Natural killer cell (primary cell): ENCODE results near the gene KAT8. TPM values are rescaled to one million over a fixed set of nuclear protein-coding genes. Genes with fewer than 3 reads are reported as not detected.

Source experiments
- ATAC-seq, 3 donors: fragments of 150-1000 bp in 2 of 3; fragments of 200-7000 bp in 1 of 3; cut with Tn5 transposase; 1 replicate in 1 of 3; 2 replicates in 2 of 3; pipeline ENCODE4 v1.10.0; 2021; ENCODE audit warnings: mild to moderate bottlenecking in 2 of 3, moderate library complexity in 2 of 3
- DNase-seq, 2 donors: peaks; one replicate each; pipeline versions ENCODE4 v3.0.0 to v3.0.0-alpha.2; 2013 to 2021; ENCODE audit warnings: mixed read lengths in 1 of 2
- H3K27ac ChIP-seq: one replicate; pipeline ENCODE4 v1.5.1; 2013; ENCODE audit warnings: mild to moderate bottlenecking, low read length
- H3K27me3 ChIP-seq: one replicate; pipeline ENCODE4 v1.6.1; 2013; ENCODE audit warnings: low read length; ENCODE audit not compliant: control insufficient read depth, insufficient read depth
- H3K36me3 ChIP-seq: one replicate; pipeline ENCODE4 v1.6.1; 2013; ENCODE audit warnings: low read length; ENCODE audit not compliant: control insufficient read depth, insufficient read depth
- H3K4me1 ChIP-seq: one replicate; pipeline ENCODE4 v1.6.1; 2013; ENCODE audit warnings: low read length; ENCODE audit not compliant: control insufficient read depth, insufficient read depth
- H3K4me3 ChIP-seq: one replicate; pipeline ENCODE4 v1.5.1; 2013; ENCODE audit warnings: low read length
- H3K9me3 ChIP-seq: one replicate; pipeline ENCODE4 v1.6.1; 2013; ENCODE audit warnings: low read length; ENCODE audit not compliant: control insufficient read depth, insufficient read depth
- H3K27ac Mint-ChIP-seq, 2 donors: one replicate each; pipeline ENCODE4 v1.8.0; 2022; ENCODE audit warnings: mild to moderate bottlenecking in 2 of 2, mixed read lengths in 2 of 2, moderate library complexity in 1 of 2
- H3K27me3 Mint-ChIP-seq, 2 donors: one replicate each; pipeline ENCODE4 v1.8.0; 2022; ENCODE audit warnings: low read depth in 2 of 2, mixed read lengths in 2 of 2
- H3K36me3 Mint-ChIP-seq: one replicate; pipeline ENCODE4 v1.8.0; 2022; ENCODE audit warnings: mixed read lengths
- H3K4me1 Mint-ChIP-seq, 2 donors: one replicate each; pipeline ENCODE4 v1.8.0; 2022; ENCODE audit warnings: mixed read lengths in 2 of 2
- H3K4me3 Mint-ChIP-seq: one replicate; pipeline ENCODE4 v1.8.0; 2022; ENCODE audit warnings: mild to moderate bottlenecking, moderate library complexity, mixed read lengths
- H3K9me3 Mint-ChIP-seq, 2 donors: one replicate each; pipeline ENCODE4 v1.8.0; 2022; ENCODE audit warnings: mixed read lengths in 2 of 2
- WGBS: methylation state at CpG from one replicate; pipeline ENCODE4 v1.1.7; 2013; ENCODE audit warnings: missing lambda C conversion rate; ENCODE audit not compliant: insufficient coverage; 5-methylcytosine and 5-hydroxymethylcytosine counted together
- intact Hi-C: fragments of 100-400 bp; cut with micrococcal nuclease; formaldehyde crosslinking; loops from one replicate; pipeline ENCODE4 v1.14.2; 2022
- total RNA-seq, 4 donors: library from RNA; stranded (reverse); fragments of 120-200 nt in 1 of 4; gene quantifications; one replicate each; pipeline versions ENCODE4 v1.2.3 to v1.2.4, GENCODE V29; 2013 to 2022
- TF ChIP-seq, protein P1 (sequence below): fragments of 200-600 bp; IDR thresholded peaks from one replicate; pipeline ENCODE4 v1.8.0; 2022; ENCODE audit warnings: antibody characterized with exemption

The KAT8 gene
- total RNA-seq, 3 donors from 2014 or later (not counting 1 experiment from before 2014, with no cell fraction given), result 90.6 to 101 (median 93.4) TPM

DNA sequence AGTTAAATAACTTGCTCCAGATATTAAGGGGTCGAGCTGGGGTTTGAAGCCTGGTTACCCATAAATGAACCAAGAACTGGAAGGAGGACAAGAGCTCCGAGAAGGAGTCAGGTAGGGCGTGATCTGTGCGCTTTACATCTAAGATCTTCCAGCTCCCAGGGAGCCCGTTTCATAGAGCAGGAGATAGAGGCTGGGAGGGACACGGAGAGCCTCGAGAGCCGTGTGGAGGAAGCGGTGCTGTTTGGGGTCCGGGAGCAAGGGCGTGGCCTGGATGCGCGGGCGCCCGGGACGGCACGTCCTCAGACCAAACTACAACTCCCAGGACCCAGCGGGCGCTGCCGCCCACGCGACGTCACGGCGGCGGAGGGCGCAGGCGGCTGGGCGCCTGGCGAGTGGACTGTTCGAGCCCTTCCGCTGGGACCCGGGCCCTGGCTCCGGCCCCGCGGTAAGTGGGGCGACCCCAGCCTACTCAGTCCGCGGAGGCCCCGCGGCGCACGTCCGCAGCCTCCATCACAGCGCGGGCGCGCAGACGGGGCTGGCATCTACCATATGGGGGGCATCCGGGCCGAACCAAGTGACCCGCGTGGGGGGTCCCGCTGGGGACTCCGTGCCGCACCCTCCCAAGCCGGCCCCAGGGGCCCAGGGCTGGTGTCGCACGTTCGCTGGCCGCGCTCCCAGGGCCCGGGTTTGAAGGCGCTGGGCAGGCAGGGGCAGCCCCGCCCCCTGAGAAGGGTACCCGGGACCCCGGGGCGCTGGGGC is 9.2 kb upstream of the KAT8 start, which contains the start of gene BCKDK:
BCKDK (plus strand) TSS at position 352 of the 759 bp plus-strand sequence. CDS start 838 bp downstream, outside the sequence.
- ATAC-seq (peak; percentile 67 to 70 (median 69)), DNase-seq (peak; percentile 47 to 74)
- H3K4me3 ChIP-seq, result peak within 1 kb of the TSS; percentile 45
- TF ChIP-seq, protein P1, sequence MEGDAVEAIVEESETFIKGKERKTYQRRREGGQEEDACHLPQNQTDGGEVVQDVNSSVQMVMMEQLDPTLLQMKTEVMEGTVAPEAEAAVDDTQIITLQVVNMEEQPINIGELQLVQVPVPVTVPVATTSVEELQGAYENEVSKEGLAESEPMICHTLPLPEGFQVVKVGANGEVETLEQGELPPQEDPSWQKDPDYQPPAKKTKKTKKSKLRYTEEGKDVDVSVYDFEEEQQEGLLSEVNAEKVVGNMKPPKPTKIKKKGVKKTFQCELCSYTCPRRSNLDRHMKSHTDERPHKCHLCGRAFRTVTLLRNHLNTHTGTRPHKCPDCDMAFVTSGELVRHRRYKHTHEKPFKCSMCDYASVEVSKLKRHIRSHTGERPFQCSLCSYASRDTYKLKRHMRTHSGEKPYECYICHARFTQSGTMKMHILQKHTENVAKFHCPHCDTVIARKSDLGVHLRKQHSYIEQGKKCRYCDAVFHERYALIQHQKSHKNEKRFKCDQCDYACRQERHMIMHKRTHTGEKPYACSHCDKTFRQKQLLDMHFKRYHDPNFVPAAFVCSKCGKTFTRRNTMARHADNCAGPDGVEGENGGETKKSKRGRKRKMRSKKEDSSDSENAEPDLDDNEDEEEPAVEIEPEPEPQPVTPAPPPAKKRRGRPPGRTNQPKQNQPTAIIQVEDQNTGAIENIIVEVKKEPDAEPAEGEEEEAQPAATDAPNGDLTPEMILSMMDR, result no peak
- 4% methylated on average over 68 of the region's 68 CpGs for WGBS
- peaks cover 28% of the 10 kb centered on the region for H3K4me1 ChIP-seq
- no peaks in the 10 kb centered on the region for H3K9me3 ChIP-seq
- H3K36me3 ChIP-seq, result peaks cover 23% of the 10 kb centered on the region
- Mint-ChIP-seq H3K4me1 (peaks cover 19 to 25% of the 10 kb centered on the region in 2 donors), H3K4me3 (peak within 1 kb of the TSS; percentile 89), H3K27me3 (no peaks in the 10 kb centered on the region), H3K36me3 (no peaks in the 10 kb centered on the region), H3K9me3 (no peaks in the 10 kb centered on the region), H3K27ac (peak within 1 kb of the TSS; percentile 64 to 76)
- H3K27me3 ChIP-seq, result no peaks in the 10 kb centered on the region
- H3K27ac ChIP-seq, result peak within 1 kb of the TSS; percentile 26
- intact Hi-C loops, result loop anchor here (5.0 kb wide), 1 partner anchor 34 kb away; no protein-coding TSS in a partner anchor

GRCh38 chr16:31108794-31109558 is 8.5 kb upstream of the KAT8 start:
- Mint-ChIP-seq H3K27ac (peak overlapping the region in 1 of 2 donors; percentile 36), H3K4me3 (peak overlapping the region; percentile 85), H3K27me3 (no peaks in the 10 kb centered on the region), H3K9me3 (no peaks in the 10 kb centered on the region), H3K4me1 (peaks cover 19 to 29% of the 10 kb centered on the region in 2 donors), H3K36me3 (no peaks in the 10 kb centered on the region)
- ATAC-seq, result no peak
- Histone ChIP-seq H3K4me1 (peaks cover 28% of the 10 kb centered on the region), H3K9me3 (no peaks in the 10 kb centered on the region), H3K27ac (no peak overlapping the region), H3K36me3 (peaks cover 23% of the 10 kb centered on the region), H3K27me3 (no peaks in the 10 kb centered on the region), H3K4me3 (peak overlapping the region; percentile 45)
- 57% methylated on average over 57 of the region's 57 CpGs for WGBS
- intact Hi-C loops, result loop anchor here (5.0 kb wide), 1 partner anchor 33 kb away; no protein-coding TSS in a partner anchor
- no peak for DNase-seq
- TF ChIP-seq, protein P1, result no peak

GRCh38 chr16:31109622-31110021 is 7.8 kb upstream of the KAT8 start:
- Mint-ChIP-seq H3K9me3 (no peaks in the 10 kb centered on the region), H3K4me1 (peaks cover 19 to 29% of the 10 kb centered on the region in 2 donors), H3K27ac (peak overlapping the region in 1 of 2 donors; percentile 36), H3K27me3 (no peaks in the 10 kb centered on the region), H3K36me3 (no peaks in the 10 kb centered on the region), H3K4me3 (peak overlapping the region; percentile 85)
- no peak for DNase-seq
- Histone ChIP-seq H3K36me3 (peaks cover 23% of the 10 kb centered on the region), H3K4me1 (peaks cover 28% of the 10 kb centered on the region), H3K9me3 (no peaks in the 10 kb centered on the region), H3K27me3 (no peaks in the 10 kb centered on the region), H3K27ac (no peak overlapping the region), H3K4me3 (no peak overlapping the region)
- ATAC-seq, result no peak
- intact Hi-C loops, result loop anchor here (5.0 to 10.0 kb wide), 2 partner anchors 33 to 75 kb away; partner anchors contain the start of gene FUS
- TF ChIP-seq, protein P1, result no peak
- 95% methylated on average over 12 of the region's 12 CpGs for WGBS
